CD4-positive, alpha-beta memory T cell (primary cell): ENCODE measurements around the gene HCK. TPM values are rescaled to one million over a fixed set of nuclear protein-coding genes. Genes with fewer than 3 reads are reported as not detected.

Source experiments
- CTCF ChIA-PET: fragments of 350-600 bp; sonication (Branson Sonifier 250); formaldehyde crosslinking; loops from one replicate; lab custom pipeline; 2021; ENCODE audit warnings: inconsistent platforms; ENCODE audit not compliant: partially characterized antibody; lab: Charles Lee
- POLR2A ChIA-PET: fragments of 350-600 bp; sonication (Branson Sonifier 250); formaldehyde crosslinking; loops from one replicate; lab custom pipeline; 2021; ENCODE audit not compliant: partially characterized antibody; lab: Charles Lee
- DNase-seq, 5 donors: peaks; one replicate each; pipeline versions ENCODE4 v3.0.0 to v3.0.0-alpha.2; 2020 to 2022; ENCODE audit warnings: mixed read lengths in 1 of 5
- H3K27ac ChIP-seq: one replicate; pipeline ENCODE4 v1.7.0; 2013; ENCODE audit warnings: low read depth, low read length
- H3K27me3 ChIP-seq: 2 replicates; pipeline ENCODE4 v1.7.0; 2013; ENCODE audit warnings: mild to moderate bottlenecking, low read length, moderate library complexity; ENCODE audit not compliant: insufficient read depth
- H3K36me3 ChIP-seq: 2 replicates; pipeline ENCODE4 v1.7.0; 2013; ENCODE audit warnings: mild to moderate bottlenecking, low read length, moderate library complexity; ENCODE audit not compliant: insufficient read depth
- H3K4me1 ChIP-seq: 2 replicates; pipeline ENCODE4 v1.7.0; 2013; ENCODE audit warnings: mild to moderate bottlenecking, low read length, moderate library complexity; ENCODE audit not compliant: insufficient read depth
- H3K4me3 ChIP-seq, 2 donors: one replicate each; pipeline ENCODE4 v1.7.0; 2013; ENCODE audit warnings: low read length in 2 of 2, mild to moderate bottlenecking in 1 of 2
- H3K9me3 ChIP-seq, 2 donors: one replicate each; pipeline ENCODE4 v1.7.0; 2013; ENCODE audit warnings: low read length in 2 of 2, control low read depth in 1 of 2; ENCODE audit not compliant: control insufficient read depth in 1 of 2
- H3K27ac Mint-ChIP-seq, 7 donors: one replicate each; pipeline ENCODE4 v1.8.0; 2020 to 2021; ENCODE audit warnings: mixed read lengths in 7 of 7, mild to moderate bottlenecking in 6 of 7, inconsistent platforms in 3 of 7, moderate library complexity in 3 of 7
- H3K27me3 Mint-ChIP-seq, 2 donors: one replicate each; pipeline ENCODE4 v1.8.0; 2020 to 2021; ENCODE audit warnings: mixed read lengths in 2 of 2
- H3K36me3 Mint-ChIP-seq, 2 donors: one replicate each; pipeline ENCODE4 v1.8.0; 2020 to 2021; ENCODE audit warnings: mixed read lengths in 2 of 2, inconsistent platforms in 1 of 2, mild to moderate bottlenecking in 1 of 2
- H3K4me1 Mint-ChIP-seq, 4 donors: one replicate each; pipeline ENCODE4 v1.8.0; 2020 to 2021; ENCODE audit warnings: mixed read lengths in 4 of 4, mild to moderate bottlenecking in 1 of 4
- H3K4me3 Mint-ChIP-seq, 8 donors: one replicate each; pipeline ENCODE4 v1.8.0; 2020 to 2021; ENCODE audit warnings: mixed read lengths in 8 of 8, mild to moderate bottlenecking in 7 of 8, moderate library complexity in 6 of 8, inconsistent platforms in 3 of 8
- H3K9me3 Mint-ChIP-seq, 8 donors: one replicate each; pipeline ENCODE4 v1.8.0; 2020 to 2021; ENCODE audit warnings: mixed read lengths in 8 of 8, mild to moderate bottlenecking in 5 of 8, inconsistent platforms in 3 of 8, moderate library complexity in 1 of 8
- intact Hi-C: fragments of 100-400 bp; cut with micrococcal nuclease; formaldehyde crosslinking; loops from one replicate; pipeline ENCODE4 v1.15.1; 2023
- polyA plus RNA-seq, 2 donors: library from polyadenylated mRNA; unstranded; fragments of 300-500 nt; fragmentation: Illumina TruSeq; gene quantifications; one replicate each; pipeline ENCODE4 v1.2.3, GENCODE V29; 2021
- total RNA-seq, 2 experiments: library from RNA; stranded (reverse); gene quantifications; one replicate each; pipeline ENCODE4 v1.2.3, GENCODE V29; 2021

HCK gene
- total and polyA plus RNA-seq, 4 experiments from 2014 or later = 0.09 to 1.3 (median 0.75) TPM

DNA sequence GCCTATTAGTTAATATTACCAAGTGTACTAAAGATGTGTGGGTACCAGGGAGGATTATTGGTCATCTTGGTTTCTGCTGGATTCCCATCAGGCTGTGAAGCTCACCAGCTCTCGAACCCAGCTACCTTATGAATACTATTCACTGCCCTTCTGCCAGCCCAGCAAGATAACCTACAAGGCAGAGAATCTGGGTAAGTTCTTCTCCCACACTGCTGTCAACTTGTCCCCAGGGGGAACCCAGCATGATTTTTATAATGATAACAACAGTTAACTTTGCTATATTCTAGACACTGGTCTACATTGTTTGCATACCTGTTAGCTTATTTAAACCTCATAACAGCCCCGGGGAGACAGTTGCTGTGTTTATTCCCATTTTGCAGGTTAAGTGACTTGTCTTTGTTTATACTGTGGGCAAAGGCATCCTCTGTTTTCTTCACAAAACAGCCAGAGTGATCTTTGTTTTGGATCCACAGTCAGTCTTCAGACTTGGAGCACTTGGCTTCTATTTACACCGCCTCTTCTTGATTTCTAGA is 84.0 kb downstream of the HCK start:
- Mint-ChIP-seq H3K4me3 (no peak overlapping the region), H3K9me3 (peaks cover 0 to 2% (median 0%) of the 10 kb centered on the region in 8 donors), H3K4me1 (peaks cover 10 to 21% (median 13%) of the 10 kb centered on the region in 4 donors), H3K36me3 (peaks cover 48 to 64% of the 10 kb centered on the region in 2 donors), H3K27me3 (no peaks in the 10 kb centered on the region), H3K27ac (no peak overlapping the region)
- Histone ChIP-seq H3K27ac (no peak overlapping the region), H3K4me1 (no peaks in the 10 kb centered on the region), H3K27me3 (no peaks in the 10 kb centered on the region), H3K36me3 (peaks cover 31% of the 10 kb centered on the region), H3K9me3 (no peaks in the 10 kb centered on the region), H3K4me3 (no peak overlapping the region)
- no peak for DNase-seq
- POLR2A ChIA-PET = no interaction called here
- CTCF ChIA-PET = interaction anchor here (0.9 kb wide), 1 partner anchor 104 kb away, joined by 3 read pairs; no protein-coding TSS in a partner anchor
- intact Hi-C loops = no loop called here

- peaks cover 59 to 78% of the 10 kb centered on the region in 2 donors for H3K36me3 Mint-ChIP-seq
- peaks cover 0 to 2% (median 0%) of the 10 kb centered on the region in 4 donors for H3K4me1 Mint-ChIP-seq
- ChIA-PET POLR2A (no interaction called here), CTCF (no interaction called here)
- no peaks in the 10 kb centered on the region for H3K9me3 Mint-ChIP-seq
- Histone ChIP-seq H3K27me3 (no peaks in the 10 kb centered on the region), H3K4me1 (no peaks in the 10 kb centered on the region), H3K4me3 (no peak overlapping the region), H3K9me3 (no peaks in the 10 kb centered on the region), H3K27ac (no peak overlapping the region), H3K36me3 (peaks cover 57% of the 10 kb centered on the region)
- intact Hi-C loops = no loop called here
- peak overlapping the region in 2 of 7 donors; percentile 39 to 77 for H3K27ac Mint-ChIP-seq
- no peak for DNase-seq
- no peak overlapping the region for H3K4me3 Mint-ChIP-seq
- H3K27me3 Mint-ChIP-seq = no peaks in the 10 kb centered on the region
Measured at GRCh38 chr20:32138921-32139320, 86.9 kb downstream of the HCK start.

- Mint-ChIP-seq H3K27ac (no peak overlapping the region), H3K4me1 (peaks cover 0 to 2% (median 0%) of the 10 kb centered on the region in 4 donors), H3K27me3 (no peaks in the 10 kb centered on the region), H3K36me3 (peaks cover 63 to 81% of the 10 kb centered on the region in 2 donors), H3K4me3 (no peak overlapping the region), H3K9me3 (no peaks in the 10 kb centered on the region)
- Histone ChIP-seq H3K9me3 (no peaks in the 10 kb centered on the region), H3K27me3 (no peaks in the 10 kb centered on the region), H3K4me1 (no peaks in the 10 kb centered on the region), H3K27ac (no peak overlapping the region), H3K36me3 (peaks cover 66% of the 10 kb centered on the region), H3K4me3 (no peak overlapping the region)
- intact Hi-C loops = no loop called here
- ChIA-PET CTCF (interaction anchor here (1.4 kb wide), 1 partner anchor 48 kb away, joined by 4 read pairs; no protein-coding TSS in a partner anchor), POLR2A (no interaction called here)
- DNase-seq = no peak
Measured at GRCh38 chr20:32139947-32140346, 87.9 kb downstream of the HCK start.

DNA sequence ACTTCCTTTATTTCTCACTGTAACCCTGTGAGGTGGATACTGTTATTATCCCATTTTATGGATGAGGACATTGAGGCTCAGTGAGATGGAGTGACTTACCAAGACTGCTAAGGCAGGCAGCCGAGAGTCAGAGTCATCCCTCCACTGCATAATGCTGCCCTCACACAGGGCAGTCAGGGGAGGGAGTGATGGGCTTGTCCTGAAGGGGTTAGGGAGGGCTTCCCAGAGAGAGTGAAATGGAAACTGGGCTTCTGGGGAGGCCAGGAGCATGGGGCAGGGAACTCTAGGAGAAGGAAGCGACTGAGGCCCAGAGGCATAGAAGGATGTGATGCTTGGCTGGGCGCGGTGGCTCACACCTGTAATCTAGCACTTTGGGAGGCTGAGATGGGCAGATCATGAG is 88.6 kb downstream of the HCK start:
- intact Hi-C loops = no loop called here
- Histone ChIP-seq H3K4me3 (no peak overlapping the region), H3K27ac (no peak overlapping the region), H3K9me3 (no peaks in the 10 kb centered on the region), H3K27me3 (no peaks in the 10 kb centered on the region), H3K4me1 (no peaks in the 10 kb centered on the region), H3K36me3 (peaks cover 73% of the 10 kb centered on the region)
- CTCF ChIA-PET = interaction anchor here (1.4 kb wide), 1 partner anchor 48 kb away, joined by 4 read pairs; no protein-coding TSS in a partner anchor
- DNase-seq = no peak
- Mint-ChIP-seq H3K36me3 (peaks cover 69 to 84% of the 10 kb centered on the region in 2 donors), H3K9me3 (no peaks in the 10 kb centered on the region), H3K27ac (peak overlapping the region in 1 of 7 donors; percentile 22), H3K4me1 (peaks cover 0 to 2% (median 0%) of the 10 kb centered on the region in 4 donors), H3K27me3 (no peaks in the 10 kb centered on the region), H3K4me3 (no peak overlapping the region)
- POLR2A ChIA-PET = no interaction called here

DNA sequence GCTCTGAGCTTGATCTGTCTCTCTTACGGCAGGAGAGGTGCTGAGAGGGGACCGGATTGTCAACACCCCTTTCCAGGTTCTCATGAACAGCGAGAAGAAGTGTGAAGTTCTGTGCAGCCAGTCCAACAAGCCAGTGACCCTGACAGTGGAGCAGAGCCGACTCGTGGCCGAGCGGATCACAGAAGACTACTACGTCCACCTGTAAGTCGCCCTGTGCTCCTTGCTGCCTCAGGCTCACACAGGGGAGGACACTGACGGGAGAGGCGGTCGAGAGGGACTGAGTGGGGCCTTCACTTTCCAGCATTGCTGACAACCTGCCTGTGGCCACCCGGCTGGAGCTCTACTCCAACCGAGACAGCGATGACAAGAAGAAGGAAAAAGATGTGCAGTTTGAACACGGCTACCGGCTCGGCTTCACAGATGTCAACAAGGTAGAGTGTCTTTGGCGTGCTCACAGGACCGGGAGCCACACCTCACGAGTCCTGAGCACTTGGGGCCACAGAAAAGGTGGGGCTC is 89.5 kb downstream of the HCK start:
- Mint-ChIP-seq H3K36me3 (peaks cover 70 to 85% of the 10 kb centered on the region in 2 donors), H3K9me3 (peaks cover 0 to under 1% (median 0%) of the 10 kb centered on the region in 8 donors), H3K4me3 (no peak overlapping the region), H3K27me3 (no peaks in the 10 kb centered on the region), H3K27ac (peak overlapping the region in 2 of 7 donors; percentile 38 to 66), H3K4me1 (peaks cover 0 to 2% (median 0%) of the 10 kb centered on the region in 4 donors)
- ChIA-PET CTCF (interaction anchor here (1.4 kb wide), 1 partner anchor 49 kb away, joined by 4 read pairs; no protein-coding TSS in a partner anchor), POLR2A (no interaction called here)
- H3K27me3 ChIP-seq = no peaks in the 10 kb centered on the region
- peaks cover 78% of the 10 kb centered on the region for H3K36me3 ChIP-seq
- no peaks in the 10 kb centered on the region for H3K9me3 ChIP-seq
- DNase-seq = no peak
- no peak overlapping the region for H3K4me3 ChIP-seq
- no peaks in the 10 kb centered on the region for H3K4me1 ChIP-seq
- no peak overlapping the region for H3K27ac ChIP-seq
- intact Hi-C loops = no loop called here

GRCh38 chr20:32142088-32142487 is 90.0 kb downstream of the HCK start:
- Mint-ChIP-seq H3K27me3 (no peaks in the 10 kb centered on the region), H3K27ac (peak overlapping the region in 2 of 7 donors; percentile 4 to 74), H3K4me3 (no peak overlapping the region), H3K9me3 (peaks cover 0 to 2% (median 0%) of the 10 kb centered on the region in 8 donors), H3K36me3 (peaks cover 73 to 83% of the 10 kb centered on the region in 2 donors), H3K4me1 (peaks cover 0 to 2% (median 0%) of the 10 kb centered on the region in 4 donors)
- H3K27me3 ChIP-seq = no peaks in the 10 kb centered on the region
- POLR2A ChIA-PET = no interaction called here
- H3K27ac ChIP-seq = no peak overlapping the region
- H3K4me3 ChIP-seq = no peak overlapping the region
- peaks cover 79% of the 10 kb centered on the region for H3K36me3 ChIP-seq
- no peaks in the 10 kb centered on the region for H3K4me1 ChIP-seq
- H3K9me3 ChIP-seq = no peaks in the 10 kb centered on the region
- DNase-seq = no peak
- intact Hi-C loops = no loop called here
- CTCF ChIA-PET = no interaction called here

DNA sequence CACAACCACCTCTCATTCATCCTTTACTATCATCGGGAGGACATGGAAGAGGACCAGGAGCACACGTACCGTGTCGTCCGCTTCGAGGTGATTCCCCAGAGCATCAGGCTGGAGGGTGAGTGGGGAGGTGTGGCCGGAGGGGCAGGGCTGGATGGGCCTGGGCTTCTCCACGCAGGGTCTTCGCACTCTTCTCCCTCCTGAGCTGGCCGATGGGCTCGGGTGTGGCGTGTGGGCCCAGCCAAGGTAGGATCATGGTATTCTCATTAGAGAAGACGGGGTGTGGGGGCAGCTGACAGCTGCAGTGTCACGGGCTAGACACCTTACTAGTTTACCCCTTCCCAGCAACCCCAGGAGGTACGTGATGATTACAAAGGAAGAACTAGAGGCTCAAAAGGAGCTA is 90.9 kb downstream of the HCK start:
- Mint-ChIP-seq H3K27ac (peak overlapping the region in 2 of 7 donors; percentile 27 to 42), H3K4me1 (peaks cover 0 to 2% (median 0%) of the 10 kb centered on the region in 4 donors), H3K27me3 (no peaks in the 10 kb centered on the region), H3K4me3 (no peak overlapping the region), H3K9me3 (peaks cover 0 to 2% (median 0%) of the 10 kb centered on the region in 8 donors), H3K36me3 (peaks cover 69 to 82% of the 10 kb centered on the region in 2 donors)
- DNase-seq = no peak
- H3K27ac ChIP-seq = no peak overlapping the region
- POLR2A ChIA-PET = no interaction called here
- H3K9me3 ChIP-seq = no peaks in the 10 kb centered on the region
- H3K4me1 ChIP-seq = no peaks in the 10 kb centered on the region
- H3K4me3 ChIP-seq = no peak overlapping the region
- H3K27me3 ChIP-seq = no peaks in the 10 kb centered on the region
- intact Hi-C loops = no loop called here
- H3K36me3 ChIP-seq = peaks cover 70% of the 10 kb centered on the region
- CTCF ChIA-PET = no interaction called here
